Measurements from ENCODE around the gene BCL2L13.

The BCL2L13 gene

DNA sequence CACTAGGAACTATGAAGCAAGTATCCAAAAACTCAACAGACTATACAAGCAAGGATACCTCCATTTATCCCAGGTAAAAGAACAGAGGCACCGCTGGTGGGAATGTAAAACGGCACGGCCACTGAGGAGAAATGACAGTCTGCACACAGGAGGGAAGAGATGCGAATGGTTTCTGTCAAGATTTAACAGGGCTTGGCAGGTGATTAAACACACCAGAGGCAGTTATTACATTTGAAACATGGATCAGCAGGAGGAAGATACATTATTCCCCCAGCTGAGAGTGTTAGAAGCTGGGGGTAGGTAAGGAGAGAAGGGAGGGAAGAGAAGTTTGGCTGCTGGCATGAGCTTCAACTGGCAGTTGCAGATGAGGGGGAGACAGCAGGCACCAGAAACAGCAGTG is 40.2 kb upstream of the BCL2L13 start:
- Histone ChIP-seq H3K27ac (no peak overlapping the region), H3K4me3 (no peak overlapping the region)
- no peak for DNase-seq (ENCODE audit: low spot score)
- TF ChIP-seq, protein P1, sequence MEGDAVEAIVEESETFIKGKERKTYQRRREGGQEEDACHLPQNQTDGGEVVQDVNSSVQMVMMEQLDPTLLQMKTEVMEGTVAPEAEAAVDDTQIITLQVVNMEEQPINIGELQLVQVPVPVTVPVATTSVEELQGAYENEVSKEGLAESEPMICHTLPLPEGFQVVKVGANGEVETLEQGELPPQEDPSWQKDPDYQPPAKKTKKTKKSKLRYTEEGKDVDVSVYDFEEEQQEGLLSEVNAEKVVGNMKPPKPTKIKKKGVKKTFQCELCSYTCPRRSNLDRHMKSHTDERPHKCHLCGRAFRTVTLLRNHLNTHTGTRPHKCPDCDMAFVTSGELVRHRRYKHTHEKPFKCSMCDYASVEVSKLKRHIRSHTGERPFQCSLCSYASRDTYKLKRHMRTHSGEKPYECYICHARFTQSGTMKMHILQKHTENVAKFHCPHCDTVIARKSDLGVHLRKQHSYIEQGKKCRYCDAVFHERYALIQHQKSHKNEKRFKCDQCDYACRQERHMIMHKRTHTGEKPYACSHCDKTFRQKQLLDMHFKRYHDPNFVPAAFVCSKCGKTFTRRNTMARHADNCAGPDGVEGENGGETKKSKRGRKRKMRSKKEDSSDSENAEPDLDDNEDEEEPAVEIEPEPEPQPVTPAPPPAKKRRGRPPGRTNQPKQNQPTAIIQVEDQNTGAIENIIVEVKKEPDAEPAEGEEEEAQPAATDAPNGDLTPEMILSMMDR (IDR thresholded peaks at IDR 0.05) = no peak

DNA sequence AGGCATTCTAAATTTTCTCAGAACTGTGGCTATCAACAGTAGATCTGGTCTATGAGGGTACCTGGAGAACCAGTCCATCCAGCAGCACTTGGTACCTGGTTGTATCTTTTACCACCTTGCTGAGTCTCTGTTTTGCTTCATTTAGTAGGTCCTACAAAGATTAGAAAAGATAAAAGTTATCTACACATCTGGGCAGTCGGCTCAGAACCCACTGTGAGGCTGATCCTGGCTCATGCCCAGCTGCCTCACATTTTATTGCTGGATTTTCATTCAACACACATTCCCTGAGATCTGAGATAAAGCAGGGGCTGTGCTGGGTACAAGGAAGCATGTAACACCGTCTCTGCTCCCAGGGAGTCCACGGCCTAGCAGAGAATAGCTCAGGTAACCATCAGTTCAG is 37.5 kb upstream of the BCL2L13 start:
- TF ChIP-seq, protein P1 (IDR thresholded peaks at IDR 0.05) = no peak
- no peak overlapping the region for H3K27ac ChIP-seq
- DNase-seq (ENCODE audit: low spot score) = no peak
- H3K4me3 ChIP-seq = no peak overlapping the region

GRCh38 chr22:17603668-17604067 is 34.9 kb upstream of the BCL2L13 start:
- TF ChIP-seq, protein P1 (IDR thresholded peaks at IDR 0.05) = no peak
- no peak for DNase-seq (ENCODE audit: low spot score)
- Histone ChIP-seq H3K27ac (no peak overlapping the region), H3K4me3 (no peak overlapping the region)

GRCh38 chr22:17606496-17606895 is 32.1 kb upstream of the BCL2L13 start:
- DNase-seq (ENCODE audit: low spot score) = no peak
- TF ChIP-seq, protein P1 (IDR thresholded peaks at IDR 0.05) = no peak
- H3K27ac ChIP-seq = no peak overlapping the region
- no peak overlapping the region for H3K4me3 ChIP-seq

GRCh38 chr22:17607891-17608521 is 30.6 kb upstream of the BCL2L13 start:
- TF ChIP-seq, protein P1 (IDR thresholded peaks at IDR 0.05) = no peak
- DNase-seq (ENCODE audit: low spot score) = no peak
- no peak overlapping the region for H3K27ac ChIP-seq
- H3K4me3 ChIP-seq = no peak overlapping the region

DNA sequence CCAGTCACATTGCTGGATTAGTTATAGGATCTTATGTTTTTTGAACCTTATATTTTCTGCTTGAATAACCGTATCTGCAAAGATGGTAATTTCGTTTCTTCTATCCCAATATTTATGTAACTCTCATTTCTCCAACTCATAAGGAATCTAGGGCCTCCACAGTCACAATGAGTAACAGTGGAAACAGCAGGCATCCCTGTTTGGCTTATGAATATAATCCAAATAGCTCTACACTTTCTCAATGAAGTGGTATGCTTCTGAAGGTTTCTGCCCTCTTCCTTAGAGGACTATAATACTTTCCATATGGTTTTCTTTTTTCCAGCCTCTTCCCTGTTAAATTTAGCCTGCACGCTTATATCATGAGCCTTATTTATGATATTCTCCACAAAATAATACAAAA is 26.5 kb upstream of the BCL2L13 start:
- TF ChIP-seq, protein P1 (IDR thresholded peaks at IDR 0.05) = no peak
- no peak for DNase-seq (ENCODE audit: low spot score)
- Histone ChIP-seq H3K4me3 (no peak overlapping the region), H3K27ac (no peak overlapping the region)

- no peak for DNase-seq (ENCODE audit: low spot score)
- TF ChIP-seq, protein P1 (IDR thresholded peaks at IDR 0.05) = no peak
- Histone ChIP-seq H3K4me3 (no peak overlapping the region), H3K27ac (no peak overlapping the region)
Measured at GRCh38 chr22:17613280-17613679, 25.3 kb upstream of the BCL2L13 start.
